Endothelial cell of umbilical vein (primary cell): ENCODE measurements around the gene MINDY2.

Experiments
- CTCF ChIP-seq, 2 donors: IDR thresholded peaks; 1 replicate in 1 of 2; 2 replicates in 1 of 2; pipeline ENCODE4 v1.5.1; 2011; ENCODE audit warnings: low read length in 2 of 2, mild to moderate bottlenecking in 2 of 2, moderate library complexity in 2 of 2, control low read depth in 1 of 2, inconsistent platforms in 1 of 2, low read depth in 1 of 2; ENCODE audit not compliant: insufficient read depth in 1 of 2; ENCODE audit errors: extremely low read depth in 1 of 2
- EZH2 ChIP-seq: IDR thresholded peaks from 2 replicates; pipeline ENCODE4 v1.6.1; 2012; ENCODE audit warnings: borderline replicate concordance, low read depth, mild to moderate bottlenecking, moderate library complexity, low read length, inconsistent platforms; ENCODE audit not compliant: severe bottlenecking
- FOS ChIP-seq: IDR thresholded peaks from 2 replicates; pipeline ENCODE4 v1.6.1; 2011; ENCODE audit warnings: mild to moderate bottlenecking, low read length, moderate library complexity, borderline replicate concordance; ENCODE audit not compliant: insufficient read depth
- MYC ChIP-seq: IDR thresholded peaks from one replicate; pipeline ENCODE4 v1.6.1; 2011; ENCODE audit warnings: mild to moderate bottlenecking, low read depth, low read length
- POLR2A ChIP-seq: IDR thresholded peaks from 2 replicates; pipeline ENCODE4 v1.6.1; 2012; ENCODE audit warnings: low read depth, mild to moderate bottlenecking, control low read depth, low read length
- POLR2AphosphoS5 ChIP-seq: IDR thresholded peaks from 2 replicates; pipeline ENCODE4 v1.6.1; 2012; ENCODE audit warnings: low read depth, mild to moderate bottlenecking, control low read depth, low read length, moderate library complexity; ENCODE audit not compliant: insufficient read depth
- TF ChIP-seq, protein P1 (sequence below): IDR thresholded peaks from 2 replicates; pipeline ENCODE4 v1.6.1; 2011; ENCODE audit not compliant: insufficient read depth, insufficient read length

DNA sequence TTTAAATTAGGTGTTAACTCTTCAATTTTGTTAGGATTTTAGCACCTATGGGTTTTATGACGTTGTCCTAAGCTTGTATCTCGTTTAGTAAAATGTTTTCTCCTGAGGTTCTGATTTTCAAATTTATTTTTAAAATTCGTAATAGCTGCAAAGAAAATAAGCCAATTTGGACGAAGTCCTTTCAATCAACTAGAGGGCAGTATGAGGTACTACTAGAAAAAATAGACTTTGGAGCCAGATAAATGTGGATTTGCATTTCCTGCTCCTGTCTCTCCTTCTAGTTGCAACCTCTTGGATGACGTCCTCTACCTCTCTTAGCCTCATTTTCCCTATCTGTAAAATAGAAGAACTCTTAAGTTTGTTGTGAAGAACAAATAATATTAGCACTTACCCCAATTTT, 81.2 kb downstream of the MINDY2 start:
- TF ChIP-seq CTCF (IDR thresholded peaks at IDR 0.05; ENCODE audit: extremely low read depth in 1 of 2, insufficient read depth in 1 of 2, low read depth in 1 of 2, low read length in 2 of 2) (no peak), EZH2 (no peak), POLR2A (no peak), MYC (no peak), FOS (no peak), POLR2AphosphoS5 (no peak)
- TF ChIP-seq, protein P1, sequence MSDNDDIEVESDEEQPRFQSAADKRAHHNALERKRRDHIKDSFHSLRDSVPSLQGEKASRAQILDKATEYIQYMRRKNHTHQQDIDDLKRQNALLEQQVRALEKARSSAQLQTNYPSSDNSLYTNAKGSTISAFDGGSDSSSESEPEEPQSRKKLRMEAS, result no peak
